Right atrium auricular region (tissue), 2 donors: Measurements from ENCODE around the gene TGM4. TPM values are rescaled to one million over a fixed set of nuclear protein-coding genes. Genes with fewer than 3 reads are reported as not detected.

Source experiments
- DNase-seq: peaks from one replicate; pipeline ENCODE4 v3.0.0-alpha.2; 2019; ENCODE audit warnings: low spot score
- H3K27ac ChIP-seq, 2 donors: fragments of 200-600 bp; sonication (generic); 1 replicate in 1 of 2; 2 replicates in 1 of 2; pipeline ENCODE4 v1.5.1; 2016 to 2019
- H3K27me3 ChIP-seq, 2 donors: fragments of 200-600 bp; sonication (generic); one replicate each; pipeline versions ENCODE4 v1.5.1 to v1.6.0; 2017 to 2019
- H3K36me3 ChIP-seq: fragments of 200-600 bp; sonication (generic); one replicate; pipeline ENCODE4 v1.5.1; 2016
- H3K4me1 ChIP-seq, 2 donors: fragments of 200-600 bp; sonication (generic); one replicate each; pipeline versions ENCODE4 v1.5.1 to v1.6.0; 2017 to 2019
- H3K4me3 ChIP-seq, 2 donors: fragments of 200-600 bp; sonication (generic); 1 replicate in 1 of 2; 2 replicates in 1 of 2; pipeline ENCODE4 v1.5.1; 2017 to 2019; ENCODE audit warnings: mild to moderate bottlenecking in 1 of 2, moderate library complexity in 1 of 2
- H3K9me3 ChIP-seq, 2 donors: fragments of 200-600 bp; sonication (generic); one replicate each; pipeline ENCODE4 v1.5.1; 2019
- CTCF ChIP-seq, 2 donors: fragments of 200-600 bp; sonication (generic); IDR thresholded peaks; one replicate each; pipeline ENCODE4 v1.5.1; 2019; ENCODE audit warnings: antibody characterized with exemption in 2 of 2
- total RNA-seq, 2 donors: library from RNA; depleted of rRNA; stranded (reverse); fragments of >200 nt; gene quantifications; one replicate each; pipeline ENCODE4 v1.1.0, GENCODE V29; 2016

TGM4 gene
- total RNA-seq, 2 donors from 2014 or later = not detected

- no peak for DNase-seq
- no peaks in the 10 kb centered on the region for H3K9me3 ChIP-seq
- no peak overlapping the region for H3K4me3 ChIP-seq
- H3K36me3 ChIP-seq = no peaks in the 10 kb centered on the region
- no peaks in the 10 kb centered on the region for H3K27me3 ChIP-seq
- no peak overlapping the region for H3K27ac ChIP-seq
- H3K4me1 ChIP-seq = no peaks in the 10 kb centered on the region
- no peak for TF ChIP-seq CTCF (IDR thresholded peaks at IDR 0.05)
These were observed 9.6 kb downstream of the TGM4 start for GRCh38 chr3:44883999-44884431.

GRCh38 chr3:44885618-44886017 is 11.2 kb downstream of the TGM4 start:
- no peaks in the 10 kb centered on the region for H3K9me3 ChIP-seq

GRCh38 chr3:44886561-44886960 is 12.2 kb downstream of the TGM4 start:
- no peak overlapping the region for H3K4me3 ChIP-seq
- TF ChIP-seq CTCF (IDR thresholded peaks at IDR 0.05) = no peak
- H3K27ac ChIP-seq = no peak overlapping the region
- H3K27me3 ChIP-seq = no peaks in the 10 kb centered on the region
- no peaks in the 10 kb centered on the region for H3K36me3 ChIP-seq
- H3K4me1 ChIP-seq = no peaks in the 10 kb centered on the region
- no peaks in the 10 kb centered on the region for H3K9me3 ChIP-seq
- no peak for DNase-seq

More at GRCh38 chr3:44885618-44886017, 11.2 kb downstream of the TGM4 start:
- Histone ChIP-seq H3K27me3 (no peaks in the 10 kb centered on the region), H3K4me3 (no peak overlapping the region), H3K27ac (no peak overlapping the region), H3K36me3 (no peaks in the 10 kb centered on the region), H3K4me1 (no peaks in the 10 kb centered on the region)
- no peak for DNase-seq
- TF ChIP-seq CTCF (IDR thresholded peaks at IDR 0.05) = no peak

GRCh38 chr3:44887101-44887500 is 12.7 kb downstream of the TGM4 start:
- H3K27me3 ChIP-seq = no peaks in the 10 kb centered on the region

GRCh38 chr3:44890258-44890657 is 15.8 kb downstream of the TGM4 start:
- no peak overlapping the region for H3K4me3 ChIP-seq
- H3K27ac ChIP-seq = no peak overlapping the region
- H3K36me3 ChIP-seq = no peaks in the 10 kb centered on the region
- no peaks in the 10 kb centered on the region for H3K4me1 ChIP-seq
- DNase-seq = no peak
- no peaks in the 10 kb centered on the region for H3K27me3 ChIP-seq
- TF ChIP-seq CTCF (IDR thresholded peaks at IDR 0.05) = no peak
- H3K9me3 ChIP-seq = no peaks in the 10 kb centered on the region

More at GRCh38 chr3:44887101-44887500, 12.7 kb downstream of the TGM4 start:
- Histone ChIP-seq H3K27ac (no peak overlapping the region), H3K4me3 (no peak overlapping the region), H3K4me1 (no peaks in the 10 kb centered on the region), H3K36me3 (no peaks in the 10 kb centered on the region), H3K9me3 (no peaks in the 10 kb centered on the region)
- TF ChIP-seq CTCF (IDR thresholded peaks at IDR 0.05) = no peak
- DNase-seq = no peak

- no peak for TF ChIP-seq CTCF (IDR thresholded peaks at IDR 0.05)
These were observed 16.4 kb downstream of the TGM4 start for GRCh38 chr3:44890852-44891251.

More at GRCh38 chr3:44890852-44891251, 16.4 kb downstream of the TGM4 start:
- H3K36me3 ChIP-seq = no peaks in the 10 kb centered on the region
- no peak for DNase-seq
- H3K4me3 ChIP-seq = no peak overlapping the region
- H3K4me1 ChIP-seq = no peaks in the 10 kb centered on the region
- no peak overlapping the region for H3K27ac ChIP-seq
- H3K27me3 ChIP-seq = no peaks in the 10 kb centered on the region
- no peaks in the 10 kb centered on the region for H3K9me3 ChIP-seq
